ENCODE results near the gene ZNF8.
A peak's percentile ranks its signal among the peaks of the same experiment; 100 is the strongest.
"Not testable (repeated sequence)": the region's sequence is repeated elsewhere in the genome, so short reads cannot be mapped to it uniquely, and the experiment has no call there.

Gene ZNF8

GRCh38 chr19:58338336-58338735, 59.6 kb downstream of the ZNF8 start:
- DNase-seq: no peak

GRCh38 chr19:58338825-58339558, 60.2 kb downstream of the ZNF8 start:
- DNase-seq: no peak

GRCh38 chr19:58345558-58345957, 66.8 kb downstream of the ZNF8 start:
- DNase-seq: no peak

GRCh38 chr19:58346961-58347929, 68.5 kb downstream of the ZNF8 start:
- peak; percentile 68 to 76 for DNase-seq

- DNase-seq: not testable (repeated sequence)
Measured at GRCh38 chr19:58348080-58348479, 69.3 kb downstream of the ZNF8 start.

GRCh38 chr19:58349590-58349989, 70.8 kb downstream of the ZNF8 start:
- DNase-seq: no peak

GRCh38 chr19:58350001-58350861, 71.5 kb downstream of the ZNF8 start:
- no peak for DNase-seq

GRCh38 chr19:58350871-58351557, 72.3 kb downstream of the ZNF8 start:
- DNase-seq: no peak

- DNase-seq: no peak
Measured at GRCh38 chr19:58351558-58351878, 72.8 kb downstream of the ZNF8 start.

- no peak for DNase-seq
Measured at GRCh38 chr19:58351990-58352755, 73.4 kb downstream of the ZNF8 start.
